22Rv1 (cell line): Measurements from ENCODE around the gene NFXL1.

ENCODE experiments used
- ZFX ChIP-seq: fragments of 450-650 bp; IDR thresholded peaks from 2 replicates; pipeline ENCODE4 v1.6.1; 2017; ENCODE audit warnings: antibody characterized with exemption, borderline replicate concordance
- TF ChIP-seq, protein P1 (sequence below): fragments of 450-650 bp; IDR thresholded peaks from 2 replicates; pipeline ENCODE4 v1.5.1; 2017; ENCODE audit warnings: mild to moderate bottlenecking

DNA sequence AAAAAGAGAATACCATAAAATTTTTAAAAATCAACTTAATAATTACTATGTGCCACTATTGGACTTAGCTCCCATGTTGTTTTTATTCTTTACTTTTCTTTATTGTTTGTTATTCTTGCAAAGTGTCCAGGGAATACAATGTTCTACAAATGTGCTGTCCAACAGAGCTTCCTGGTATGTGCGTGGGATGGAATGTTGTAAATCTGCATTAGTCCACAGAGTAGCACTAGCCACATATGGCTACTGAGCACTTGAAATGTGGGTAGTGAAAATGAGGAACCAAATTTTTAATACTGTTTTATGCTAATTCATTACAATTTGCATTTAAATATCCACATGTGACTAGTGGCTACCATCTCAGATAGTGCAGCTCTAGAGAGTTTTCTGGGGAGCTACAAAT lies 62.2 kb downstream of the NFXL1 start:
- TF ChIP-seq, protein P1, sequence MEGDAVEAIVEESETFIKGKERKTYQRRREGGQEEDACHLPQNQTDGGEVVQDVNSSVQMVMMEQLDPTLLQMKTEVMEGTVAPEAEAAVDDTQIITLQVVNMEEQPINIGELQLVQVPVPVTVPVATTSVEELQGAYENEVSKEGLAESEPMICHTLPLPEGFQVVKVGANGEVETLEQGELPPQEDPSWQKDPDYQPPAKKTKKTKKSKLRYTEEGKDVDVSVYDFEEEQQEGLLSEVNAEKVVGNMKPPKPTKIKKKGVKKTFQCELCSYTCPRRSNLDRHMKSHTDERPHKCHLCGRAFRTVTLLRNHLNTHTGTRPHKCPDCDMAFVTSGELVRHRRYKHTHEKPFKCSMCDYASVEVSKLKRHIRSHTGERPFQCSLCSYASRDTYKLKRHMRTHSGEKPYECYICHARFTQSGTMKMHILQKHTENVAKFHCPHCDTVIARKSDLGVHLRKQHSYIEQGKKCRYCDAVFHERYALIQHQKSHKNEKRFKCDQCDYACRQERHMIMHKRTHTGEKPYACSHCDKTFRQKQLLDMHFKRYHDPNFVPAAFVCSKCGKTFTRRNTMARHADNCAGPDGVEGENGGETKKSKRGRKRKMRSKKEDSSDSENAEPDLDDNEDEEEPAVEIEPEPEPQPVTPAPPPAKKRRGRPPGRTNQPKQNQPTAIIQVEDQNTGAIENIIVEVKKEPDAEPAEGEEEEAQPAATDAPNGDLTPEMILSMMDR: no peak
- TF ChIP-seq ZFX: no peak
